H4 (cell line): ENCODE results near the gene ZFYVE21. TPM values are rescaled to one million over a fixed set of nuclear protein-coding genes. Genes with fewer than 3 reads are reported as not detected.
"Not testable (repeated sequence)": the region's sequence is repeated elsewhere in the genome, so short reads cannot be mapped to it uniquely, and the experiment has no call there.

Experiments used
- DNase-seq: peaks from one replicate; pipeline ENCODE4 v3.0.0-alpha.2; 2015; ENCODE audit warnings: low spot score
- total RNA-seq: library from RNA; depleted of rRNA; stranded (reverse); fragments of >200 nt; shearing (Covaris generic); gene quantifications from 2 replicates; pipeline ENCODE4 v1.2.3, GENCODE V29; 2014; rRNA removed

The ZFYVE21 gene
- total RNA-seq = 17.2 and 31.6 TPM in 2 replicates

- peak; percentile 98 for DNase-seq
Observed at GRCh38 chr14:103715052-103716000, at the start of gene ZFYVE21, which contains the start of gene XRCC3. Gene ZFYVE21, plus strand, starts transcription at chr14:103715810. Its CDS starts 32 bp downstream, at chr14:103715842. Gene XRCC3, minus strand, starts transcription at chr14:103715451. Its CDS starts 4,364 bp downstream, at chr14:103711087.

- DNase-seq = no peak
Observed at GRCh38 chr14:103667671-103668070, 47.9 kb upstream of the ZFYVE21 start.

GRCh38 chr14:103668117-103668516 lies 47.5 kb upstream of the ZFYVE21 start:
- no peak for DNase-seq

GRCh38 chr14:103669370-103669769 lies 46.2 kb upstream of the ZFYVE21 start:
- no peak for DNase-seq

- DNase-seq = no peak
Observed at GRCh38 chr14:103671911-103672310, 43.7 kb upstream of the ZFYVE21 start.

- DNase-seq = no peak
Observed at GRCh38 chr14:103675957-103676356, 39.7 kb upstream of the ZFYVE21 start.

- no peak for DNase-seq
Observed at GRCh38 chr14:103676881-103677675, 38.5 kb upstream of the ZFYVE21 start.

- no peak for DNase-seq
Observed at GRCh38 chr14:103679351-103679750, 36.3 kb upstream of the ZFYVE21 start.

GRCh38 chr14:103680491-103681231 lies 34.9 kb upstream of the ZFYVE21 start:
- DNase-seq = no peak

- no peak for DNase-seq
Observed at GRCh38 chr14:103683139-103683538, 32.5 kb upstream of the ZFYVE21 start.

GRCh38 chr14:103684471-103684870 lies 31.1 kb upstream of the ZFYVE21 start:
- DNase-seq = no peak

- no peak for DNase-seq
Observed at GRCh38 chr14:103684871-103685270, 30.7 kb upstream of the ZFYVE21 start.

- no peak for DNase-seq
Observed at GRCh38 chr14:103685276-103686211, 30.1 kb upstream of the ZFYVE21 start.

GRCh38 chr14:103686831-103687485 lies 28.7 kb upstream of the ZFYVE21 start:
- DNase-seq = no peak

GRCh38 chr14:103687712-103688111 lies 27.9 kb upstream of the ZFYVE21 start:
- no peak for DNase-seq

- no peak for DNase-seq
Observed at GRCh38 chr14:103688441-103688840, 27.2 kb upstream of the ZFYVE21 start.

- no peak for DNase-seq
Observed at GRCh38 chr14:103688906-103689902, 26.4 kb upstream of the ZFYVE21 start.

- no peak for DNase-seq
Observed at GRCh38 chr14:103690332-103690731, 25.3 kb upstream of the ZFYVE21 start.

- not testable (repeated sequence) for DNase-seq
Observed at GRCh38 chr14:103691655-103692054, 24.0 kb upstream of the ZFYVE21 start.
